ENCODE data around the gene ADORA1.

- no peak for TF ChIP-seq POLR2AphosphoS5 (IDR thresholded peaks at IDR 0.05; ENCODE audit: borderline replicate concordance, low read depth, low read length)
- no peak for TF ChIP-seq EZH2 (IDR thresholded peaks at IDR 0.05)
Observed at GRCh38 chr1:203104789-203105390, 22.6 kb upstream of the ADORA1 start.
